Chondrocyte (in vitro differentiated cells): Measurements from ENCODE around the gene PML. TPM values are rescaled to one million over a fixed set of nuclear protein-coding genes. Genes with fewer than 3 reads are reported as not detected.
"Not testable (repeated sequence)": the region's sequence is repeated elsewhere in the genome, so short reads cannot be mapped to it uniquely, and the experiment has no call there.

Experiments
- DNase-seq: peaks from one replicate; pipeline ENCODE4 v3.0.0; 2021; ENCODE audit warnings: mixed read lengths, low spot score
- H3K27ac Mint-ChIP-seq: one replicate; pipeline ENCODE4 v1.8.0; 2021; ENCODE audit warnings: mild to moderate bottlenecking, moderate library complexity, mixed read lengths; ENCODE audit not compliant: unreplicated experiment
- H3K27me3 Mint-ChIP-seq: 2 replicates; pipeline ENCODE4 v1.8.0; 2021; ENCODE audit warnings: low read depth, mixed read lengths
- H3K36me3 Mint-ChIP-seq: 2 replicates; pipeline ENCODE4 v1.8.0; 2021; ENCODE audit warnings: low read depth, mixed read lengths
- H3K4me1 Mint-ChIP-seq: 2 replicates; pipeline ENCODE4 v1.8.0; 2021; ENCODE audit warnings: low read depth, mild to moderate bottlenecking, mixed read lengths
- H3K4me3 Mint-ChIP-seq: one replicate; pipeline ENCODE4 v1.8.0; 2021; ENCODE audit warnings: mild to moderate bottlenecking, moderate library complexity, mixed read lengths; ENCODE audit not compliant: unreplicated experiment
- H3K9me3 Mint-ChIP-seq: 2 replicates; pipeline ENCODE4 v1.8.0; 2021; ENCODE audit warnings: low read depth, mixed read lengths
- CTCF ChIP-seq: fragments of 200-600 bp; sonication (generic); IDR thresholded peaks from 2 replicates; pipeline ENCODE4 v1.5.0; 2021; ENCODE audit warnings: antibody characterized with exemption, mild to moderate bottlenecking, moderate library complexity
- total RNA-seq: library from RNA; stranded (reverse); gene quantifications from 3 replicates; pipeline ENCODE4 v1.2.1, GENCODE V29; 2021

The PML gene
- total RNA-seq, 1 donor from 2014 or later: 40.0 TPM

- peak; percentile 77 for TF ChIP-seq CTCF
- H3K27ac Mint-ChIP-seq, H3K4me1 Mint-ChIP-seq, H3K9me3 Mint-ChIP-seq, H3K4me3 Mint-ChIP-seq, DNase-seq, H3K36me3 Mint-ChIP-seq, H3K27me3 Mint-ChIP-seq: not testable (repeated sequence)
Observed at GRCh38 chr15:74065684-74066411, 71.3 kb downstream of the PML start.

GRCh38 chr15:74071645-74072044 is 77.1 kb downstream of the PML start:
- not testable (repeated sequence) for H3K27me3 Mint-ChIP-seq, H3K36me3 Mint-ChIP-seq, H3K9me3 Mint-ChIP-seq, H3K4me1 Mint-ChIP-seq, H3K27ac Mint-ChIP-seq, DNase-seq, H3K4me3 Mint-ChIP-seq

- DNase-seq, H3K27ac Mint-ChIP-seq, H3K36me3 Mint-ChIP-seq, H3K4me3 Mint-ChIP-seq, H3K27me3 Mint-ChIP-seq, H3K9me3 Mint-ChIP-seq, H3K4me1 Mint-ChIP-seq: not testable (repeated sequence)
Observed at GRCh38 chr15:74072132-74072531, 77.6 kb downstream of the PML start.

GRCh38 chr15:74072614-74073337 is 78.3 kb downstream of the PML start:
- not testable (repeated sequence) for H3K4me1 Mint-ChIP-seq, H3K9me3 Mint-ChIP-seq, DNase-seq, H3K36me3 Mint-ChIP-seq, H3K27ac Mint-ChIP-seq, H3K4me3 Mint-ChIP-seq, H3K27me3 Mint-ChIP-seq
- TF ChIP-seq CTCF: peak; percentile 48

- not testable (repeated sequence) for H3K4me1 Mint-ChIP-seq, H3K36me3 Mint-ChIP-seq, DNase-seq, H3K27me3 Mint-ChIP-seq, H3K9me3 Mint-ChIP-seq, H3K27ac Mint-ChIP-seq, H3K4me3 Mint-ChIP-seq
Observed at GRCh38 chr15:74075781-74076180, 81.3 kb downstream of the PML start.

GRCh38 chr15:74082450-74082849 is 87.9 kb downstream of the PML start, which contains the start of gene GOLGA6A:
TSS of gene GOLGA6A (minus strand) at chr15:74082550. CDS start at chr15:74082509, 41 bp downstream.
- not testable (repeated sequence) for H3K9me3 Mint-ChIP-seq, H3K4me3 Mint-ChIP-seq, DNase-seq, H3K36me3 Mint-ChIP-seq, H3K4me1 Mint-ChIP-seq, H3K27ac Mint-ChIP-seq, H3K27me3 Mint-ChIP-seq

GRCh38 chr15:74094567-74094966 is 100.1 kb downstream of the PML start:
- H3K4me1 Mint-ChIP-seq, DNase-seq, H3K9me3 Mint-ChIP-seq, H3K27me3 Mint-ChIP-seq, H3K36me3 Mint-ChIP-seq, H3K4me3 Mint-ChIP-seq, H3K27ac Mint-ChIP-seq: not testable (repeated sequence)

- not testable (repeated sequence) for H3K27me3 Mint-ChIP-seq, H3K27ac Mint-ChIP-seq, H3K4me1 Mint-ChIP-seq, H3K36me3 Mint-ChIP-seq, H3K4me3 Mint-ChIP-seq, H3K9me3 Mint-ChIP-seq, DNase-seq
Observed at GRCh38 chr15:74095610-74096009, 101.1 kb downstream of the PML start.

GRCh38 chr15:74096753-74097474 is 102.4 kb downstream of the PML start:
- H3K4me3 Mint-ChIP-seq, H3K4me1 Mint-ChIP-seq, H3K27me3 Mint-ChIP-seq, H3K27ac Mint-ChIP-seq, H3K36me3 Mint-ChIP-seq, DNase-seq, H3K9me3 Mint-ChIP-seq: not testable (repeated sequence)
